Measurements from ENCODE around the gene FBXW10B. TPM values are rescaled to one million over a fixed set of nuclear protein-coding genes. Genes with fewer than 3 reads are reported as not detected.
"Not testable (repeated sequence)": the region's sequence is repeated elsewhere in the genome, so short reads cannot be mapped to it uniquely, and the experiment has no call there.

FBXW10B gene
- total RNA-seq, 1 donor from 2014 or later = 0.48 TPM

DNA sequence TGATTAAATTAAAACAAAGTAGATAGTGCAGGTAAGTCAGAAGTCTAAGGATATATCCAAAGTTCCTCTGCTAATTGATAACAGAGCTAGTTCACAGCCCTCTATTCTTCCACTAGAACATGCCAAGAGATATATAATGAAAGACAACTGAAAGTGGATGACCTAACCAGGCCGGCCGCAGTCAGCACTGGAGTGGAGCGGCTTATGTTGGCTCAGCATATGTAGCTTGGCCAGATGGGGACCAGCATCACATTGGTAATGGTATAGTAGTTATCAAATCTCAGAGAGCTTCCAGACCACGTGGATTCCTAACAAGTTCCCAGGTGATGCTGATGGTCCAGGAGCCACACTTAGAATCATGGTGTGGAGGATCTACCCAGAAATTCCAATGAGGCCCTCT, 38.0 kb downstream of the FBXW10B start:
- intact Hi-C loops (cut with DNase I); ATAC-seq (ENCODE audit: poor library complexity); DNase-seq: not testable (repeated sequence)

DNA sequence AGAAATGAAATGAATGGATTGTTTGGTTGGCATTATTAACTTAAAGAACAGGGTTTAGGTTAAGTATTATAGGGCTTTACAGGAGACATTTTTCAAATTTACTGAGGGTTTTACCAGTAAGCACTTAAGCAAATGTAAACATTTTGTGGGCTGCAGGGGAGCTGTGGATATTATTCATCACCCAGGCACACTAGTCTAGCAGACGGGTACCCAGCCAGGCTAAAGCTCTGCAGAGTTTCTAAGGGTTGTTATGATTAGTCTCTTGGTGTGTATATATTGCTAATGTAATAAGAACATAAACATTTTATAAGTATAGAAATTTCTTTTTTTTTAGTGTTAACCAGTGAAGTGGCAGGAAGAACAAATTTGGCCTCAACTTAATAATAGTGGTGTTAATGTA, 42.7 kb downstream of the FBXW10B start:
- DNase-seq; intact Hi-C loops (cut with DNase I); ATAC-seq (ENCODE audit: poor library complexity): not testable (repeated sequence)

DNA sequence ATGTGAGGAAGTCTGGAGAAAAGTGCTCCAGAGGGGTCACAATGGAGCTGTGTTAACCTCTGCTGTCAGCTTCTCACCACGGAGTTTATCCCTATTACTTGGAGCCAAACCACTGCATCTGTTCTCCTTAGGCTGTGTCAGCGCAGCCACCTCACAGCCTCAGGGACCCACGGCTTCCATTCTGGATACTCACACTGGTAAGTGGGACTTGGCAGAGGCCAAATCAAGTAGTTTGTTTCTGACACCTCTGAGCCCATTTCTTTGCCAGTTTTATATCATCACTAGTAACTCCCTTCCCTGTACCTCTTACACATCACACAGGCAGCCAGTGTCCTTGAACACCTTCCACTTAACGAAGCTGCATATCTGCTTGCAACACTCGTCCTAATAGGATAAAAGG, 44.8 kb downstream of the FBXW10B start:
- DNase-seq; intact Hi-C loops (cut with DNase I): not testable (repeated sequence)
- peak; percentile 89 for ATAC-seq (ENCODE audit: poor library complexity)

DNA sequence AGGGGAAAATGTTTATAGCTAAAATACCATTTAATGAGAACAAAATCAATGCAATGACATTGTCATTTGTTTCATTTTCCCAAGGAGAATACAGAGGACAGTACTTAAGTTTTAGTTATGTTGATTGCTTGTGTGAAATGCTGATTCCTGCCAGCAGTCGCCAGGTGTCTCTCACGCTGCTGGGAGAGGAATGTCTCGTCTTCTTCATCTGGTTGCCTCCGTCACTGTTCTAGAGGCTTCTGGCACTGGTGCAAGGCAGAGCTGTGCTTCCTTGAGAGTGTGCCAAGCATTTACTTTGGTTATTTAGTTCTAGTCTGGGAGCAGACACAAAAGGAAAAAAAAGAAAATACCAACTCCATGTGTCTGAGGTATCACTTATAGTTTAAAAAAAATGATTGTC, 45.6 kb downstream of the FBXW10B start:
- ATAC-seq (ENCODE audit: poor library complexity); DNase-seq; intact Hi-C loops (cut with DNase I): not testable (repeated sequence)

Other genes with a start within 250 kb of the FBXW10B start
- 1.9 TPM for gene CDRT4, start 152.1 kb downstream of the FBXW10B start, total RNA-seq
- gene TVP23C, start 56.2 kb downstream of the FBXW10B start, total RNA-seq = 2.5 TPM
- 35.1 TPM for gene TRIM16, start 64.6 kb upstream of the FBXW10B start, total RNA-seq
- 11.0 TPM for gene ZNF286A, start 80.0 kb upstream of the FBXW10B start, total RNA-seq
- not detected for gene TBC1D26, start 112.6 kb upstream of the FBXW10B start, total RNA-seq

Measured in Right ventricle myocardium superior (tissue), 1 donor.